HG02678 (cell line): Measurements from ENCODE around the gene PLEKHH2.
"Not testable (repeated sequence)": the region's sequence is repeated elsewhere in the genome, so short reads cannot be mapped to it uniquely, and the experiment has no call there.

Source experiments
- ATAC-seq: cut with Tn5 transposase; IDR thresholded peaks from one replicate; pipeline ENCODE4 v1.9.1; 2021; ENCODE audit warnings: mild to moderate bottlenecking, moderate library complexity; ENCODE audit not compliant: unreplicated experiment

Gene PLEKHH2

DNA sequence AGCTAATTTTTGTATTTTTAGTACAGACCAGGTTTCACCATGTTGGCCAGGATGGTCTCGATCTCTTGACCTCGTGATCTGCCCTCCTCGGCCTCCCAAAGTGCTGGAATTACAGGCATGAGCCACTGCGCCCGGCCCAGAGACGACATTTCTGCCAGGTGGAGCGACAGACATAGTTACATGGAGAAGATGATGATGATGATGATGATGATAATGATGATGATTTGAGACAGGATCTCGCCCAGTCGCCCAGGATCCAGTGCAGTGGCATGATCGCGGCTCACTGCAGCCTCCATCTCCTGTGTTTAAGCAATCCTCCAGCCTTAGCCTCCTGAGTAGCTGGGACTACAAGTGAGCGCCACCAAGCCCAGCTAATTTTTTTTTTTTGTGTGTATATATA lies 907 bp upstream of the PLEKHH2 start:
- not testable (repeated sequence) for ATAC-seq

- no peak for ATAC-seq
These were observed 439 bp upstream of the PLEKHH2 start for GRCh38 chr2:43636621-43637020.

DNA sequence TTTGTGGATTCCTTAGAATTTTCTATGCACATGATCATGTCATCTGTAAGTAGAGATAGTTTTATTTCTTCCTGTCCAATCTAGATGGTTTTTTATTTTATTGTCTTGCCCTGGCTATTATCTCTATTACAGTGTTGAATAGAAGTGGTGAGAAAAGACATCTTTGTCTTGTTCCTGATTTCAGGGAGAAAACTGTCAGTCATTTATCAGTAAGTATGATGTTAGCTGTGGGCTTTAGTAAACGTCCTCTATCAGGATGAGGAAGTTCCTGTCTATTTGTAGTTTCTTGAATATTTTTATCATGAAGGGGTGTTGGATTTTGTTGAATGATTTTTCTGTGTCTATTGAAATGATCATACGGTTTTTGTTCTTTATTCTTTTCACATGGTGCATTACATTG lies 5.3 kb downstream of the PLEKHH2 start:
- no peak for ATAC-seq

DNA sequence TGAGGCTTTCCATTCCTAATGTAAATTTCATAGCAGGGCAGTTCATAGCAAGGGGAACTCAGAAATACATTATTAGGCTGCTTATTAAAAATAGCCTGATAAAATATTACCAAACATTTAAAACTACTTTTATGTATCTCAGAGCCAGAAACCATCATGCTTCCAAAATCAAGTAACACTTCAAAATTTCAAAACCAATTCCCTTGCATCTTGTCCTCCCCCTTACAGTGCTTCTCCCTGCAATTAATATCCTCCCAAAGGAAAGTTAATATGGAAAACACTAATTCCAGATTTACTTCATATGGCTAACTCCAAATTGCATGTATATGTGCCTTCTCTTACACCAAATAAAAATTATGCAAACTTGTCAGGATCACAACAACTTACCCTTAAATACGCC lies 6.6 kb downstream of the PLEKHH2 start:
- ATAC-seq = no peak

DNA sequence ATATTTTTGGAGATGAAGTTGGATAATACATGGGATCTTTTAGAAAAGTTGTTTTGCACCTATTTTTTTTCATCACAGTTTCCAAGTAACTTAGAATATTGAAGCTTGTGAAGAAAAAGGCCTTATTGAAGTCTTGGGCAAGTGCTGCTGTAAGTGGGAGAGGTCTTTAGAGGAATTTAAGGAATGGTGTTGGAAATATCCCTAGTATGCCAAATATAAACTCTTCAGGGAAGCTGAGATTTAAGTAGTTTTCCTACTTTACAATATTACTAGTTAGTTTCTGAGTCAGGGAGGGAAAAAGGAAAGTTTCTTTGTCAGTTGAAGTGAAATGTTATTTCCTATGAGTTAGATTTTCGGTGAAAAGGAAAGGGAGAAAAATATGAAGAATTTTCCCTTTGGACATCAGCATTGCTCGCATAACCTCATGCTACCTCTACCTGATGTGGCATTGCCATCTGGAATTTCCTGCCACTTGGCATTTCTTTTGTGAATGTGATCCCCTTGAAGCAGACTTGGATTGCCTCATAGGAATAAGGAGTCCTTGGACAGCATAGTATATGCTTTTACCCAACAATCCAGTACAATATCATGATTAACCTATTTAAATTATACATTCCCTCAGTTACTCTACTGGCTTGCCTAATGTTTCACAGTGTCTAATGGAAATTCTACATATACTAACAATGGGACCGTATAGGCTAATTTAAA lies 12.1 kb downstream of the PLEKHH2 start:
- no peak for ATAC-seq

DNA sequence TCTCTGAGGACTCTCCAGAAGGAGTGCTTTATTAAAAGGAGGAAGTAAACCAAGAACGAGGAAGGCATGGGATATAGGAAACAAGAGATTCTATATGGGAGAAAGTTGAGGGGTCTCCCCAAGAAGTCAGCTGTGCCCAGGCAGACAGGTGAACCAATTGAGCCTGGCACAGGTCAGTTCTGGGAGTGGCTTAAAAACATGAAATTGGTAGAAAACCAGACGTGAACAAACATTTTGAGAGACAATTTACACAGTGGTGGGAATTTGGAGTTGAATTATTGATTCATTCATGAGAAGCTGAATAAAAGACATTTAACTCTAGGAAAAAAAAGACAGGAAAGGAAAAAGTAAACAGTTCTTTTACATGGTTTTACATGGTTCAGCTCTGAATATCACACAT lies 16.4 kb downstream of the PLEKHH2 start:
- ATAC-seq = no peak

DNA sequence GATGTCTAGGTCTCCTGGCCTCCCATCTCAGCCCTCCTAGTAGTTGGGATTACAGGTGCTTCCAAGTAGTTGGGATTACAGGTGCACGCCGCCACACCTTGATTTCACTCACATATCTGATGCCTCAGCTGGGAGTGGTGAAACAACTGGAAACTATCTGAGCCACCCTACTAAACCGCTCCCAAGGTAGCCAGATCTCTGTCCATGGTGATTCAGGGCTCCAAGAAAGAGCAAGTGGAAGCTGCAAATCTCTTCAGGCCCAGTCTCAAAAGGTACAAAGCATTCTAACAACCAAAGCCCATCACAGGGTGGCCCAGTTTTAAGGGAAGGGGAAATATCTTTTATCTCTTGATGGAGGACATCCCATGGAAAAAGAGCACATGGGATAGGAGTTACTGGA lies 20.2 kb downstream of the PLEKHH2 start:
- ATAC-seq = no peak

DNA sequence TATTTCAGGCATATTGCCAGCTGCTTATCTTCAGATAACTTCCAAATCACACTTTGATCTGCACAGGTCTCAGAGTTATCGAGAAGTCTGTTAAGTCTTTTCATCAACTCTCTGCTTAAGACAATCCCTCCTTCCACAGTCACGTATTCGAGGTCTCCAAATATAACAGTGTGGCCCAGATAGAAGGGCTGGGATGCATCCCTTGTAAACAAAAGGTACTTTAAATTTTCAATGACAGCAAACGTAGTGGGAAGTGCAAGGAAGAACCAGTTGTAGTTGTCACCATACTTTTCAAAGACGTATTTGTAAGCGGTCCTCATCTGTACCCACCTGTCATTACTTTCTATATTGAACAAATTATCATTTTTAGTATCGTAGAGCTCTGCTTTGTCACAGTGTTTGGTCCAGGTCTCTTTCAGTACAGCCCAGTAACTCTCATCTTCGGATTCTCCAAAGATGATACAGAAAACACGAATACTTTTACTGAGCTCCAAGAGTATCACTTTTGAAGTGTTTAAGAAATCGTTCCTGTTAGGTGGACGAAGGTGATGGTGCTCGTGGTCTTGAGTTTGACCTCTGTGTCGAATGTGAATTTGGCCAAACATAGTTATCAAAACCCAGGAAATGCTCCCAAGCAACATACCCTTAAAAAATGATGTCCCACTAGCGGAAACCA lies 38.7 kb downstream of the PLEKHH2 start:
- ATAC-seq = no peak

DNA sequence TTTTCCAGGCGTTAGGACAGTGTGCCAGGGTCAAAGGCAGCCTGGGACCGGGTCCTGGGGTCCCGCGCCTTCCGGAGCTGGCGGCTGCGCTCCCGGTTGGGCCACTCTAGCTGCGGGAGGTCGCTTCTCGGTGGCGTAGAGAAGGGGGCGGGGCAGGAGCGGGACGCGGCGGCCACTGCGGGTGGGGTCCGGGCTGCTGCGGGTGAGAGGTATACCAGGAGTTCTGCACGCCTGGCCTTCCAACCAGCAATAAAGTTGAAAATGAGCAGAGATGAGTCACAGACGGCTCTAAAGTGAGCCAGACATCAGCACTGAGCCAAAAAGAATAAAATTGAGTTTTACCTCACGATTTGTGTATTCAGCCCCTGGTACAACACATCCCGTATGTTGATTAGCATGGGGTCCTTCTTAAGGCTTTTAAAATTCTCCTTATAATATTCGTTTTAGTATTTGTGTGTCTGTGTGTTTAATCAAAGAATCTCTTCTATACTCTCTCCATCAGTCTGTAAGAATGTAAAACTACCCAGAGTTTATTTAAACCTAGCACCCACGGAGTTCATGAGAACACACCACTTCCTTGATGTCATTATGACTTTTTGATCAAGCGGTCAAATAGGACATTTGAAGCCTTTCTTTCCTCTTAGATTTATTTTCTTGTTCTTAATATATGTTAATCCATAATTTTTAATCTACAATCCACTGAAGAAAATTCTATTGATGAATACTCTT lies 39.4 kb downstream of the PLEKHH2 start, which contains the start of gene C1GALT1C1L:
Gene C1GALT1C1L, minus strand, starts transcription at position 108 of the 729 bp plus-strand sequence. Its CDS starts 107 bp downstream, at position 1.
- ATAC-seq = no peak

DNA sequence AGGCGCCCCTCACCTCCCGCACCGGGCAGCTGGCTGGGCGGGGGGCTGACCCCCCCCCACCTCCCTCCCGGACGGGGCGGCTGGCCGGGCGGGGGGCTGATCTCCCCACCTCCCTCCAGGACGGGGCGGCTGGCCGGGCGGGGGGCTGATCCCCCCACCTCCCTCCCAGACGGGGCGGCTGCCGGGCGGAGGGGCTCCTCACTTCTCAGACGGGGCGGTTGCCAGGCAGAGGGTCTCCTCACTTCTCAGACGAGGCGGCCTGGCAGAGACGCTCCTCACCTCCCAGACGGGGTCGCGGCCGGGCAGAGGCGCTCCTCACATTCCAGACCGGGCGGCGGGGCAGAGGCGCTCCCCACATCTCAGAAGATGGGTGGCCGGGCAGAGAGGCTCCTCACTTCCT lies 40.7 kb downstream of the PLEKHH2 start:
- not testable (repeated sequence) for ATAC-seq

GRCh38 chr2:43685357-43685756 lies 48.3 kb downstream of the PLEKHH2 start:
- no peak for ATAC-seq

GRCh38 chr2:43689999-43690398 lies 52.9 kb downstream of the PLEKHH2 start:
- ATAC-seq = no peak

DNA sequence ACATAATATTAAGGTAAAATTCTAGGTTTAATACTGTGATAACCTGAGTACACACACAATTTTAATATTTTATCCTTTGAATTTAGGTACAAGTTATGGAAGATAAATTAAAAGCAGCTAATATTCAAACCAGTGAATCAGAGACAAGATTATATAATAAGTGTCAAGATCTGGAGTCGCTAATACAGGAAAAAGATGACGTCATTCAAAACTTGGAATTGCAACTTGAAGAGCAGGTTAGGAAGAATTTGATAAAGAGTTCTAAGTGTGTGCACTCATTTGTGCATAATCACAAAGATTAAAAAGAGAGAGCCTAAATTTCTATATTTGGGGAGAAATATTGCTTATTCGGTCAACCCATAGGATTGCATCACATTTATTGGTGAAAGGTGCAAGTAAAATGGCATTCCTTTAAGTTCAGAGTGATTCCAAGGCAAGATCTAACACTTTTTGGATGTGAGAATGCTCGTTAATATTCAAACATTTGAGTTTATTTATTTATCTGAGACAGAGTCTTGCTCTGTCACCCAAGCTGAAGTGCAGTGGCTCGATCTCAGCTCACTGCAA lies 55.5 kb downstream of the PLEKHH2 start:
- no peak for ATAC-seq

- ATAC-seq = not testable (repeated sequence)
These were observed 61.1 kb downstream of the PLEKHH2 start for GRCh38 chr2:43698140-43698539.

DNA sequence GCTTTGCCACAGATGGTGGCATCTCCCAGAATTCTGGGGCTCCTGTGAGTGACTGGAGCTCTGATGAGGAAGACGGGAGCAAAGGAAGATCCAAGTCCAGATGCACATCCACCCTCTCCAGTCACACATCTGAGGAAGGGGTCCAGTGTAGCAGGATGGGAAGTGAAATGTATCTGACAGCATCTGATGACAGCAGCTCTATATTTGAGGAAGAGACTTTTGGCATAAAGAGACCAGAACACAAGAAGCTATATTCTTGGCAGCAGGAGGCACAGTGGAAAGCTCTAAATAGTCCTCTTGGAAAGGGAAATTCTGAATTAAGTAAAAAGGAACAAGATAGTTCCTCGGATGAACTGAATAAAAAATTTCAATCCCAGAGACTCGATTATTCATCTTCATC lies 62.7 kb downstream of the PLEKHH2 start:
- no peak for ATAC-seq

GRCh38 chr2:43701111-43701510 lies 64.1 kb downstream of the PLEKHH2 start:
- no peak for ATAC-seq

DNA sequence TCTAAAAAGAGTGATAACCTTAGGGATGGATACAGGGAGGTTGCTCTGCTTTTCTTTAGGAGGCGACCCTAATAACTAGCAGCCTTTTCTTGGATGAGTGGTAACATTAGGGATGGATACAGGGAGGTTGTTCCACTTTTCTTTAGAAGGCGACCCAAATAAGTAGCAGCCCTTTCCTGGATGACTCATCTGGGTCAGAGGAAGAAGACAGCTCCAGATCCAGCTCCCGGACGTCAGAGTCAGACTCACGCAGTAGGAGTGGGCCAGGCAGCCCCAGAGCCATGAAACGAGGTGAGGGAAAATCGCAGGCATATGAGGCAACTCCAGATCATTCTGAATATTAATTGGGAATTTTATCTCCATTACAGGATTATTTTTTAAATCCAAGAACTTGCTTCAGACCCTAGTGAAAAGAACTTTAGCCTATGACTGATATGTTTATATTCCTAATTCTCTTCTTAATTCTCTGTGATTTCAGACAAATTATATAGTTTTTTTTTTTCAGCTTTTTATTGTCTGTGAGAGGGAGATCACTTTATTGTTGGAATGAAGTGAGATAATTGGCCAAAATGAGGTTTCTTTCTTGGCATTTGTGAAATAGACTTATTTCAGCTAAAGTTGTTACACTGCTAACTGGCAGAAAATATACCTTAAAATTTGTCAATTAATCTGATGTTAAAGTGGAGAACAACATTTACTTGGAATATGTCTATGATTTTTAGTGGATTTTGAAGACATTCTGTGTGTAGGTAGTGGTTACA lies 70.4 kb downstream of the PLEKHH2 start:
- no peak for ATAC-seq

DNA sequence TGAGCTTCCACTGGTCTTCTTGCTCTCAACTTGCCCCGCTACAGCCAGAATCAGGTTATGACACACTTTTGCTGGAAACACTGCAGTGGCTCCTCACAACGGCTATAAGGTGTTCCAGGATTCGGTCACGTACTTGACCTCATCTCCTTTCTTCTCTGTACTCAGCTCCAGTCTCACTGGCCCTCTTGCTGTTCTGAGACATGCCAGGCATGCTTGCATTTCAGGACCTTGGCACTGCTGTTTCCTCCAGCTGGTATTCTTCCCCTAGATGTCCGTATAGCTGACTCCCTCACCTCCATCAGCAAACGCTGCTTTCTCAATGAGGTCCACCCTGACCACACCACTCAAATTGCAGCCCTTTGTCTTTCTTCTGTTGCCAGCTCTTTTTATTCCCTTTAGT lies 71.1 kb downstream of the PLEKHH2 start:
- ATAC-seq = no peak

DNA sequence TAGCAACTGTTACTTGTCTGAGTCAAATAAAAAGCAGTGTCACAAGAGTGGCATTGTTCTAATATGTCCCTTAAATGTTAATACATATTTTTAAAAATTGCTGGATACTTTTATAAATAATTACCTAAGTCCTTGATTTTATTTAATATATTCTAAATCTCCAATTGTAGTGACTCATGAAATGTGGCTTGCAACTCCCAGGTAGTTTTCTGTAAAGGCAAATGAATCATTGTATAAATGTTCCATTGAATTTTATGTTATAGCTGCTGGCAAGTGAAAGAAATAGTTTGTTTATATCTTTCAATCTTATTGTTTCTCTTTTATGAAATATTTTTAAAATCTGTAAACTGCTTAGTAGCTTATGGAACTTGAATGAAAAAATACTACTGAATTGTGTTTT lies 71.8 kb downstream of the PLEKHH2 start:
- no peak for ATAC-seq

- no peak for ATAC-seq
These were observed 73.8 kb downstream of the PLEKHH2 start for GRCh38 chr2:43710866-43711265.

DNA sequence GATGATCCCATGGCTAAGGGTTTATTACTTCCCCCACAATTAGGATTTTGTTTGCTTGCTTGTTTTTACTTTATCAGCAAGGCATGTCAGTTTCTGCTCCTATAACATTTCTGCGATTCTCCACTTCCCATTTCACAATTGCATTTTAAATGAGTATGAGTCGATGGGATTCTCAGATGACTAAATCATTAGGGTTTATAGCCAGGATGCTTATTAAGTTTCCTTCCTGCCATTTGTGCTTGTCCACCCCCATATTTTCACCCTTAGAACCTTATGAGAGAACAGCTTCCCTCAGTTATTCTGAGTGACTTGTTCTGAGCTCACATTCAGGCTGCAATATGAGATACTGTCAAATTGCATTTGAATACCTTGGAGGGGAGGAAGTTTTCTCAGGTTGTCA lies 77.1 kb downstream of the PLEKHH2 start:
- no peak for ATAC-seq
